ENCODE results near the gene MICALL2.

- TF ChIP-seq, protein P1, sequence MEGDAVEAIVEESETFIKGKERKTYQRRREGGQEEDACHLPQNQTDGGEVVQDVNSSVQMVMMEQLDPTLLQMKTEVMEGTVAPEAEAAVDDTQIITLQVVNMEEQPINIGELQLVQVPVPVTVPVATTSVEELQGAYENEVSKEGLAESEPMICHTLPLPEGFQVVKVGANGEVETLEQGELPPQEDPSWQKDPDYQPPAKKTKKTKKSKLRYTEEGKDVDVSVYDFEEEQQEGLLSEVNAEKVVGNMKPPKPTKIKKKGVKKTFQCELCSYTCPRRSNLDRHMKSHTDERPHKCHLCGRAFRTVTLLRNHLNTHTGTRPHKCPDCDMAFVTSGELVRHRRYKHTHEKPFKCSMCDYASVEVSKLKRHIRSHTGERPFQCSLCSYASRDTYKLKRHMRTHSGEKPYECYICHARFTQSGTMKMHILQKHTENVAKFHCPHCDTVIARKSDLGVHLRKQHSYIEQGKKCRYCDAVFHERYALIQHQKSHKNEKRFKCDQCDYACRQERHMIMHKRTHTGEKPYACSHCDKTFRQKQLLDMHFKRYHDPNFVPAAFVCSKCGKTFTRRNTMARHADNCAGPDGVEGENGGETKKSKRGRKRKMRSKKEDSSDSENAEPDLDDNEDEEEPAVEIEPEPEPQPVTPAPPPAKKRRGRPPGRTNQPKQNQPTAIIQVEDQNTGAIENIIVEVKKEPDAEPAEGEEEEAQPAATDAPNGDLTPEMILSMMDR (IDR thresholded peaks at IDR 0.05), result no peak
- no peak for TF ChIP-seq POLR2A (IDR thresholded peaks at IDR 0.05)
These were observed 35.2 kb downstream of the MICALL2 start for GRCh38 chr7:1424041-1424440.

Measured in right lobe of liver (tissue), 4 donors.